ENCODE results near the gene IL6ST.
"Not testable (repeated sequence)": the region's sequence is repeated elsewhere in the genome, so short reads cannot be mapped to it uniquely, and the experiment has no call there.

Gene IL6ST

DNA sequence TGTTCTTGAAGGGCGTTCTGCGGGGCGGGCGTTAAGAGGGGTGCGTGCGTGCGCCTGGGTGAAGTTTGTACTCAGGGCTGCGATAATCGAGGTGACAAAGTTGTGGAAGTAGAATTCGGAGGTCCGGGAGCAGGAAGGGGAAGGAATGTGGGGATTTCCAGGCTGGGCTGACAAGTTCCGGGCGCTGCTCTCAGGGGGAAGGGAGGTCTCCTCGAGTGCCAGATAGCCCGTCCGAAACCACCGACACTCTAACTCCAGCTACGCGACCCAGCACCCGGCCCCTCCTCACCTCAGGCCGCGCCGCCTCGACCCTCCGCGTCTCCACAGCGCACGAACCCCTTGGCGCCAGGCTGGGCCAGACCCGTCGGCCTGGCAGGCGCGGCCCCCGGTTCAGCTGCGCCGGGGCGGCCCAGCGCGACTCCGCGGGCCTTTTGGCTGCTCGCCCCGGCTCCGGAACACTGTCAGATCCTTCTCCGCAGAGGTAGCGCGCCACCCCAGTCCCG lies at the start of gene IL6ST:
IL6ST (minus strand) TSS at position 469 of the 503 bp plus-strand sequence. CDS start 18,685 bp downstream, outside the sequence.
- DNase-seq: no peak

DNA sequence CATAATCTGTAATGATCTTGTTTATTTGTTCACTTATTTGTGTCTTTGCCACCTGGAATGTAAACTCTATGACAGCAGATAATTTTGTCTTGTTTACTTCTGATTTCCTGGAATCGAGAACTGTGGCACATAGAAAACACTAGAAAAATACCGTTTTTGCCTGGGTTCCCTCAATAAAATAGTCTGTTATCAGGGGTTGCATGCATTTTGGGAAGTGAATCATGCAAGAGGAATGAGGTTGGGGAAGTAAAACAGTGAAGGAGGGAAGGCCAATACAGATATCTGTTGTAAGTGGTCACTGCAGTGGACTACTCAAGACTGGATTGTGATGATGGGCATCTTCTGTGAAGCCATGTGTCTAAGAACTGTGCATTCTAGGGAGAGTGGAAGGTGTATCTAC lies 45.2 kb upstream of the IL6ST start:
- no peak for DNase-seq

DNA sequence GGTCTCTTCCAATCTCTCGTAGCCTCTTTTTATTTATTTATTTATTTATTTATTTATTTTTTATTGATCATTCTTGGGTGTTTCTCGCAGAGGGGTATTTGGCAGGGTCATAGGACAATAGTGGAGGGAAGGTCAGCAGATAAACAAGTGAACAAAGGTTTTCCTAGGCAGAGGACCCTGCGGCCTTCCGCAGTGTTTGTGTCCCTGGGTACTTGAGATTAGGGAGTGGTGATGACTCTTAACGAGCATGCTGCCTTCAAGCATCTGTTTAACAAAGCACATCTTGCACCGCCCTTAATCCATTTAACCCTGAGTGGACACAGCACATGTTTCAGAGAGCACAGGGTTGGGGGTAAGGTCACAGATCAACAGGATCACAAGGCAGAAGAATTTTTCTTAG lies 43.4 kb upstream of the IL6ST start:
- not testable (repeated sequence) for DNase-seq

DNA sequence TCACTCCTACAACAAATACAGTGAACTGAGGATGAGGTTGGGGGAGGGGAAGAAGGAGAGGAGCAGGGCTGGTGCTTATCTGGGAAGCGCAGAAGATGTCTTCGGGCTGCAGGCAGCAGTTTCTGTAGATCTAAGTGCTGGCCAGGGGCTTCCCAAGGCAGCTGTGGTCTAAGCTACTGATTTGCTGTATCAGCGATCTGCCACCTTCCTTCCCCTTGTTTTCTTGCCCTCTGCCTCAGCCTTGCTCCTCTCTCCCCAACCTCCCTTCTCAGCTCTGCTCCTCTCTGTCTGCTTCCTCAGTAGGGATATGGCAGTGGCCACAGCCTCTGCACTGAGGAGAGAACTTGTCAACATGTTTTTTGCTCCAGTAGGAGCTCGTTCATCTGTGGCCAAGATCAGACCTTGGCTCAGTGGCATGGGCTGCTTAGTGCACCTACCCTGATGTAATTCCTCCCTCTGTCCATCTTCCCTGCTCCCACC lies 42.8 kb upstream of the IL6ST start:
- no peak for DNase-seq

DNA sequence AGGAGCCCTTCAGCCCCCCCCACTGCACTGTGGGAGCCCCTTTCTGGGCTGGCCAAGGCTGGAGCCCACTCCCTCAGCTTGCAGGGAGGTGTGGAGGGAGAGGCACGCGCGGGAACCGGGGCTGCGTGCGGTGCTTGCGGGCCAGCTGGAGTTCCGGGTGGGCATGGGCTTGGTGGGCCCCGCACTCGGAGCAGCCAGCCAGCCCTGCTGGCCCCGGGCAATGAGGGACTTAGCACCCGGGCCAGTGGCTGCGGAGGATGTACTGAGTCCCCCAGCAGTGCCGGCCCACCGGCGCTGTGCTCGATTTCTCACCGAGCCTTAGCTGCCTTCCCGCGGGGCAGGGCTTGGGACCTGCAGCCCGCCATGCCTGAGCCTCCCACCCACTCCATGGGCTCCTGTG lies 40.6 kb upstream of the IL6ST start:
- DNase-seq: not testable (repeated sequence)

DNA sequence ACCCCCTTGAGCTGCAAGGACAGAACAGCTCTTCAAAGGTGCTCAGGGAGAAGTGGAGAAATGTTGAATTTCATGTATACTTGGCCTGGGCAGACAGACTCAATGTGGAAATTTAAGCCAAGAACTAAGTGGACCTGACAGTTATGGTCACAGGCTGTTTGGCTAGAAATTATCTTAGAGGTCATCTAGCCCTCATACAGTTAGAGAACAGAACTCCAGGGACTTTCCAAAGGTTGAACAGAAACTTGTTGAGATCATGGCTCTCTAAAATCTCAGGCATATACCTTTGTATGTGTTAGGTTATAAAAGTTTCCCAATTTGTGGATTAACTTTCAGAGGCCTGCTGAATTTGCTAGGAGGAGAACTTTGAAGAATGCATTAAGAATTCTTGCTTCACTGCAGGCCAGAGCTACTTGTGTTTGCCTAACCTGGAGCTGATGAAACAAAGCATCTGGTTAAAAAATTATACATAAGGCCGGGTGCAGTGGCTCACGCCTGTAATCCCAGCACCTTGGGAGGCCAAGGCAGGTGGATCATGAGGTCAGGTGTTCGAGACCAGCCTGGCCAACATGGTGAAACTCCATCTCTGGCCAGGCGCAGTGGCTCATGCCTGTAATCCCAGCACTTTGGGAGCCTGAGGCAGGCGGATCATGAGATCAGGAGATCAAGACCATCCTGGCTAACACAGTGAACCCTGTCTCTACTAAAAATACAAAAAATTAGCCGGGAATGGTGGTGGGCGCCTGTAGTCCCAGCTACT lies 35.3 kb upstream of the IL6ST start:
- not testable (repeated sequence) for DNase-seq

DNA sequence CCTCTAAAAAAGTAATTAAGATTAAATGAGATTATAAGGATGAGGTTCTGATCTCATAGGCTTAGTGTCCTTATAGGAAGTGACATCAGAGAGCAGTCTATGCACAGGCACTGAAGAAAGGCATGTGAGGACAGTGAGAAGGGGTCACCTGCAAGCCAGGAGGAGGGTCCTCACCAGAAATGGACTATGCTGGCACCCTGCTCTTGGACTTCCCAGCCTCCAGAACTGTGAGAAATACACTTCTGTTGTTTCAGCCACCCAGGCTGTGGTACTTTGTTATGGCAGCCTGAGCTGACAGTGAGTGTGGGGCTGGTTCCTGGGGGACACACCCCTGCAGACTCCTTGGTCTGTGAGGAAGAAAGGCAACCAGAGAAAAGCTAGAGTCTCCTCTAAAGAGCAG lies 34.7 kb upstream of the IL6ST start:
- no peak for DNase-seq

DNA sequence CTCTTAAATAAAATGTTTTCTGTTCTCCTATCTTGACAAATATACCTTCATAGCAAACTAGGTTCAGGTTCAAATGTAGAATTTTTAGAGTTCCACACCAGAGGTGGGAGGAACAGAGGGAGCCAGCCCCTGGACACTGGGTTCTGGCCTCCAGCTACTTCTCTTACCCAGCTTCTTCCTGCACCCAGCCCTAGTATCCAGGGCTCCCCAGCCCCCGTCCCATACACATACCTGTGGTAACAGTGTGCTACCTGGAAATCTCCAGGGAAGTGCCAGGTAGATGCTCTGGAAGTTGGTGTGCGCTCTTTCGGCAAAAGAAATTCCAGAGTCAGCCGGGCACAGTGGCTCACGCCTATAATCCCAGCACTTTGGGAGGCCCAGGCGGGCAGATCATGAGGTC lies 33.9 kb upstream of the IL6ST start:
- no peak for DNase-seq

DNA sequence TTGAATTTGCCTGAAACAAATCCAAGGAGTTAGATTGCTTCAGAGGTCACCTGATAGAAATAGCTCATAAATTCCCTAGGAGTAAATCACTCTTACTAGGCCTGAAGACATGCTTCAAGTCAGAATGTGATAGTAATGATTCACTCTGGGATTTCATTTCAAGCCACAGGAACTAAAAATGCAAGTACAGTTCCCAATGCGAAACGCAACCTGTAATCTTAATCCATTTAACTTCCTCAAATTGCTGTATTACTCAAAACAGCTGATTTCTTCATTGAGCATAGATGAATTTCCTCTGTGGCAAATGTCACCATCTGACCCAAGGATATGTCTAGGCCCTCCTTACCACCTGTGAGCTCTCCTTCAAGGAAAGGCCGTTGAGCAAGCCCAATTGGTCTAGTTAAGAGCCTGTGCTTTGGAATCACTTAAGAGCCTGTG lies 32.1 kb upstream of the IL6ST start:
- no peak for DNase-seq

DNA sequence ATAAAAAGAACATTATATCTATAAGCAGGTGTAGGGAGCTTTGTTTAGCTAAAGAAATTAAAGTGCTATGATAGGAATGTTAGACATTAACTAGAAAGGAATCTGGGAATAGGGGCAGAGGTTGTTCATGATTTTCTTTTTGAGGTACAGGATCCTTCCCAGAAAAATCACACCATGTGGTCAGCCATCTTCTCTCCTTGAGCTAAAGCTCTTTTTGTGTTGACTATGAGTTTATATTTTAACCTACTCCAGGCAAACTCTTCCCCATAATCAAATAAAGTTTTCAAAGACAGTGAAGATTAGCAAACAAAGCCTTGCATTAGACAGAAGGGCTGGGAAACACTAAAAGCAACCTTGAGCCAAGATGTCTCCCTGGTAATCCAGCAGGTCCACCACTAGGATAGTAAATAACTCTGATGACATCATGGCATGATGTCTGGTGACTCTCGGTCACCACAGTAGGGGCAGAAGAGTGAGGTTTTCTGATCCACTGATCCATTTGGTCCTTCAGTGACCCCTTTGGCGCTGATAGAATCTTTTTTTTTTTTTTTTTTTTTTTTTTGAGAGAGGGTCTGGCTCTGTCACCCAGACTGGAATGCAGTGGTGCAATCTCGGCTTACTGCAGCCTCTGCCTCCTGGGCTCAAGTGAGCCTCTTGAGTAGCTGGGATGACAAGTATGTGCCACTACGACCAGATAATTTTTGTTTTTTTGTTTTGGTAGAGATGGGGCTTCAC lies 30.6 kb upstream of the IL6ST start:
- no peak for DNase-seq

DNA sequence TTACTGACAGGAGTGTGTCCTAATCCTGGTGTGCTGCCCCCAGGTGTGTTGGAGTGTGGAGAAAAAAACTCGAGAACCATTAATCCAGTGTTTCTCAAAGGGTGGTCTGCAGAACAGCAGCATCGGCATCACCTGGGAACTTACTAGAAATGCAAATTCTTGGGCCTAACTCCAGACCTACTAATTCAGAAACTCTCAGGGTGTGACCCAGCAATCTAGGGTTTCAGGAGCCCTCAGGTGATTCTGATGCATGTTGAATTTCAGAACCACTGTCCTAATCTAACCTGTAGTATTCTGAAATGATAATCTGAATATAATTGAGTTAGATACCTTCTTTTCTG lies 30.0 kb upstream of the IL6ST start:
- no peak for DNase-seq

DNA sequence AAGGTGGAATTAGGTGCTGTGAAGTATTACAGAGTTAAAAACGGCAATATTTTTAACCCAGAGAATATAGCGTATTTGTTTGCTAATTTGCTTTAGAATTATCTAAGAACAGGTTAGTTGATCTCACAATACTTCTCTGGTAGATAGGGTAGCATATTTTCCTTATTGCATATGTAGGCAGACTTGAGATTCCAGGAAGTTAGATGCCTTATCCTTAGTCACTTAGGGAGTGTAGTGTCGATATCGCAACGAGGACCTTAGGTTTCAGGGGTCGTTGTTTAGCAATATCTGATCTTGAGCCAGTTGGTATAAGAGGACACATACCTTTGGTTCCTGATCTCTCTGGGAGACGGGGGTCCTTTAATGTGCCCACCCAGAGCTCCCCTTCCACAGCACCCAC lies 28.5 kb upstream of the IL6ST start:
- DNase-seq: no peak

DNA sequence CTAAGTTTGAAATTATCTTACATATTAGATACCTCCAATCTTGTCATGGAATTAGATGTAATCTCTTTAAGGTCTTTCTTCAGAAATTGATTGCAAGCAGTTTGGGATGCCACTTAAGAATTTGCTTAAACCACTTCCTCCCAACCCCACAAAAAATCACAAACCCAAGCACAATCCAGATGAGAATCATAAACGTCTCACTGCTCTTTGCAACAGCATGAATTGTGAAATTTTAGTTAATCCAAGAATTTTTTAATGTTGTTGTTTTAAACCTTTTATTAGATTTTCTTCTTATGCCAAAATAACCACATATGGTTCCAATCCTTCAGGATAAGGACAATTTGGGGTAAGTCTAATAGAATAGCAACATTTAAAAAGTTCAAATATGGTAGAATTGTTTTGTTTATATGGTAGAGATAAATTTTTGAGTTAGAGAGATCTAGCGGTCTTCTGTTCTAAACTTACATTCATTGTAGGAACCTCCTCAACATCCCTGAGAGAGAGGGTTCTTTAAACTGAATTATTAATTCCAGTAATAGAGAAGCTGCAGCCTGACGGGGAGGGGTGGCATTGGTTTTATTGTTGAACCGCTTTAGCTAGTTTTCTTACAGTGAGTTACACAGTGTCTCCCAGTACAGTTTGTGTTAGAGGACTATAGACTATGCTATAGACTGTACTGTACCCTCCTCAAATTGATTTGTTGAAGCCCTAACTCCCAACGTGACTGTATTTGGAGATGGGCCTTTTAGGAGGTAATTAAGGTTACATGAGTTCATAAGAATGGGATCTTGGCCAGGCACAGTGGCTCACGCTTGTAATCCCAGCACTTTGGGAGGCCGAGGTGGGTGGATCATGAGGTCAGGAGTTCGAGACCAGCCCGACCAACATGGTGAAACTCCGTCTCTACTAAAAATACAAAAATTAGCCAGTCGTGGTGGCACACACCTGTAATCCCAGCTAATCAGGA lies 24.8 kb upstream of the IL6ST start:
- DNase-seq: no peak

DNA sequence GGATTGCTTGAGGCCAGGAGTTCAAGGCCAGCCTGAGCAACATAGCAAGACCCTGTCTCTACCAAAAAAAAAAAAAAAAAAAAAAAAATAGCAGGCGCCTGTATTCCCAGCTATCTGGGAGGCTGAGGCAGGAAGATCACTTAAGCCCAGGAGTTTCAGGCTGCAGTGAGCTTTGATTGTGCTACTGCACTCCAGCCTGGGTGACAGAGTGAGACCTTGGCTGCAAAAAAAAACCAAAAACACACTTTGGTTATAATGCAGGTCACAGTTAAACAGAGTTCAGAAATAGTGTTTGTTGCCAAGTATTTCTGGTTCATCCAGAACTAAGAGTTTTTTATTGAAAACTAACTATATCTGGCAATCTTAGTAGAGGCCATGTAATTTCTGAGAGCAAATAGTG lies 24.1 kb upstream of the IL6ST start:
- DNase-seq: no peak

DNA sequence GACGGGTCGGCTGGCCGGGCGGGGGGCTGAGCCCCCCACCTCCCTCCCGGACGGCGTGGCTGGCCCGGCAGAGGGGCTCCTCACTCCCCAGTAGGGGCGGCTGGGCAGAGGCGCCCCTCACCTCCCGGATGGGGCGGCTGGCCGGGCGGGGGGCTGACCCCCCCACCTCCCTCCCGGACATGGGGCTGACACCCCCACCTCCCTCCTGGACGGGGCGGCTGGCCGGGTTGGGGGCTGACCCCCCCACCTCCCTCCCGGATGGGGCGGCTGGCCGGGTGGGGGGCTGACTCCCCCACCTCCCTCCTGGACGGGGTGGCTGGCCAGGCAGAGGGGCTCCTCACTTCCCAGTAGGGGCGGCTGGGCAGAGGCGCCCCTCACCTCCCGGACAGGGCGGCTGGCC lies 19.9 kb upstream of the IL6ST start:
- DNase-seq: not testable (repeated sequence)

DNA sequence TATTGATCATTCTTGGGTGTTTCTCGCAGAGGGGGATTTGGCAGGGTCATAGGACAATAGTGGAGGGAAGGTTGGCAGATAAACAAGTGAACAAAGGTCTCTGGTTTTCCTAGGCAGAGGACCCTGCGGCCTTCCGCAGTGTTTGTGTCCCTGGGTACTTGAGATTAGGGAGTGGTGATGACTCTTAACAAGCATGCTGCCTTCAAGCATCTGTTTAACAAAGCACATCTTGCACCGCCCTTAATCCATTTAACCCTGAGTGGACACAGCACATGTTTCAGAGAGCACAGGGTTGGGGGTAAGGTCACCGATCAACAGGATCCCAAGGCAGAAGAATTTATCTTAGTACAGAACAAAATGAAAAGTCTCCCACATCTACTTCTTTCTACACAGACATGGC lies 19.2 kb upstream of the IL6ST start:
- not testable (repeated sequence) for DNase-seq

DNA sequence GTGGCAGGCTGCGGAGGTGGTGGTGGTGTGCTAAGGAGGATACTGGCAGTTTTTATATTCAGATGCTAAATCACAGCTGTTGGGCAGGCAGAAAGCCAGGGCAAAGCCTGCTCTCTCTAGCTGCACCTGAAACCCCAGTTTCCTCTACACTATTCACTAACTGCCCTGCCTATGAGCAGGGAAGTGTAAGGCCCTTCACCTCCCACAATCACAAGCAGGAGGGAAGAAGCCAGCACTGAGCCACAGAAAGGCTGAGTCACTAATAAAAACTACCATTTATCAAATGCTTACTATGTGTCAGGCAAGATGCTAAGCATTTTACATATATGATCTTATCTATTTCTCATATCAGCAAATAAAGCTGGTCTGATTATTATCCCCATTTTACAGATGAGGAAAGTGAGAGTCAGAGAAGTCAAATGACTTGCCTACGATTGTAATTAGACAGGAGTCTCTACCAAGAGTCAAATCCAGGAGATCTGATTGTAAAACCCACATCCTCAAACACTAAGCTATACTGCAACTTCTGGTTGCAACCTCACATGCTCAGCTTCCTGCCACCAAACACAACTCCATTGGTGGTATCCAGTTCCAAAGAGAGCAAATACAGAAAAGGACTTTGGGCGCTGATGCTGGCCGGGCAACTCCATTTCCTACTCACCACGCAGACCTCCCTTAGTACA lies 17.7 kb upstream of the IL6ST start:
- DNase-seq: no peak

DNA sequence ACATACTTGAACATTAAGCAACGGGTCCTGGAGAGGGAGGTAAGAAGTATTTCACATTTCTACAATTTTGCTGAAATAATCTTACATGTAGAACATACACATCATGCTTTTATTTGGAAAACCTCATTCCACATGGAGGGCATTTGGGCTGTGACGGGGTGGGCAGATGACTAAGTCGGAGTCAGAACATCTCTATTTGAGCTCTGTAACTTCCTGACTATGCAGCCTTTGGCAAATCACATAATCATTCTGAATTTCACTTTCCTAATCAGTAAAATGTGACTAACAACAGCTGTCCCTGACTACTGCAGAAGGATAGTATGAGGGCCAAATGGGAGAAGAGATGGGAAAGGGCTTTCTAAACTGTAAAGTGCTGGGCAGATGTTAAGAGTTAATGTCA lies 17.1 kb upstream of the IL6ST start:
- no peak for DNase-seq

DNA sequence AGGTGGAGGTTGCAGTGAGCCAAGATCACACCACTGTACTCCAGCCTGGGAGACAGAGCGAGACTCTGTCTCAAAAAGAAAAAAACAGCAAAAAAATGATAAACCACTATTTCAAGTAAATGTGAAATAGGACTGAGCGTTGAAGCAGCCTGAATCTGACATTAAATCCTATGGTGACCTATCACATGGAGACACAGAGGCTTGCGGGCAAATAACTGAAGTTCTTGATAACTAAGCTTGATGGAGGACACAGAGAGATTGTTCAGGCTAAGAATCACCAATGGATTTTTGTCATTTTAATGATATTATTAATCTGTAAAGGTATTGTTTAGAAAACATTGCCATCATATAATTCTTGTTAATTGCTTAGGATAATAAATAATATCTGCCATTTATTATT lies 15.7 kb upstream of the IL6ST start:
- no peak for DNase-seq

DNA sequence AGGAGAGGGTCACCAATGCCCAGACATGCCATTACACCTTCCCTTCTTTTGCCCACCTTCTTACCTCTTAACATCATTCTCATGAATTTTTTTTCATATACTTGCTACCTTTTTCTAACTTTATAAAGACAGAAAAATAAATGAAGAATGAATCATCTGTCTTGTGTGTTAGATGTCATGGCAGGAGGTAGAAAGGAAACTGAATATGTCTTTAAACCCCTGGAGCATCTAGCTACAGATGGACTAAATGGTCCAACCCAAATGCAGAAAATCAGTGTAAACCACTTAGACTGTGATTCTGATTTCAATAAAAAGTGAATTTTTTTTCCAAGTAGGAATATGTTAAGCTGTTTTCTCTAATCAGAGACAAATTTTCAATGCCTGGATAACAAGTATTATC lies 11.8 kb upstream of the IL6ST start:
- DNase-seq: no peak

DNA sequence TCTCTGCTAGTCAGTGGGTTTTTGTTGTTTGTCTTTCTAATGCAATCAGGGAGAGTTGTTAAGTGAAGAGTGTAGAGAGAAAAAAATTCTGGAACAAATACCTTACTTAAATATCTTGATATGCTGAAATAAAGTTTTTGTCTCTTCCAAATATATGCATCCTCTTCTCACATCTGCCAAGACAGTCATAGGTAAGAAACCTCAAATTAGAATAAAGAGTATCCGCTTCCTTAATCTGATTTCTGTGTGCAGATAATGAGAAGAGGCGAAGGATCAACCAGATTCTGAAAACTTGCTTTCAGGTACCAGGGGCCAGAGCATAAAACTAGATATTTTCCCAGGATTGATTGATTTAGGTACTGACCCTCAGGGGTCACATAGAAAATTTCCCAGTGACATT lies 11.3 kb upstream of the IL6ST start:
- no peak for DNase-seq

DNA sequence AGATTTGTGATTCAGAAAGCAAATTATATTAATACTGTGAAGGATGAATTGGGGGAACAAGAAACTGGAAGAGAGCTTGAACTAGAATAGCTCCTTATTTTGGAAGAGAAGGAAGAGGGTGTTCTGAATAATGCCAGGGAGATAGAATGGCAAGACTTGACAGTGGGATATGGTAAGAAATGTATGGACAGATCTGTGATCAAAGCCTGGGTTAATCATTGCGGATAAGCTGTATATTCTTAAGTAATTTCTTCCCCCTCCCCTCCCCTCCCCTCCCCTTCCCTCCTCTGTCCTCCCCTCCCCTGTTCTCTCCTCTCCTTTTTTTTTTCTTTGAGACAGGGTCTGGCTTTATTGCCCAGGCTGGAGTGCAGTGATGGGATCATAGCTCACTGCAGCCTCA lies 10.1 kb upstream of the IL6ST start:
- DNase-seq: no peak
